ENCODE measurements around the gene RALGPS2.
"Not testable (repeated sequence)": the region's sequence is repeated elsewhere in the genome, so short reads cannot be mapped to it uniquely, and the experiment has no call there.

RALGPS2 gene

GRCh38 chr1:178946855-178947676 lies 222.0 kb downstream of the RALGPS2 start:
- no peak for DNase-seq

DNA sequence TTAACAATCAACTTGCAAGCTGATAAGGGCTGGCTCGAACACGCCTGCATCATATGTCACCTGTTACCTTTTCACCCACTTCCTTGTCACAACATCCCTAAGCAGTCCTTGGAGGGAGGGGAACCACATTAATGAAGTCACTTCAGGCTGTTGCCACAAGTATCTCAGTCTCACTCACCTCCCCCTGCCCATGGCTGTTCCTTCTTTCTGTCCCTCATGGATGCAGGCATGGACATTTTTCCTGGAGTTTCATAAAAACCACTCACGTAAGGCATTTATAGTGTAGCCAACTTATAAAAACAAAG lies 222.6 kb downstream of the RALGPS2 start:
- DNase-seq: no peak

GRCh38 chr1:178948676-178949075 lies 223.6 kb downstream of the RALGPS2 start:
- DNase-seq: no peak

- DNase-seq: not testable (repeated sequence)
These were observed 224.8 kb downstream of the RALGPS2 start for GRCh38 chr1:178949866-178950265.

DNA sequence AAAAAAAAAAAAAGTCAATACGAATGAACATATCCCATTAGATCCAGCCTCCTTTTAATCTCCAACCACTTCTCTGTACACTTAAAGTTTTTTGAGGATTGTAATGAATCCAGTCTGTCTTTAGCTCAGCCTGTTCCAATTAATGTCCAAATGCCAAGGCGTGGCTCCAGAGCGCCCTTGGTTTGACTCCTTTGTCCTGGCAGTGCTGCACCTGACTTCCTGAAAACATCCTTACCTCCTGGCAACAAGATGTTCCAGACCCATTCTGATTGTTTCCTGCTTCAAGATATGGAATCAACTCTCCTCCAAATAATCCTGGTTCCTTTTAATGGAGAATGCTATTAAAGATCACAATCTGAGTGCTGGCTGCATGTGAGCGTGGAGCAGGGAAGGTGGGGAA lies 226.6 kb downstream of the RALGPS2 start:
- no peak for DNase-seq

DNA sequence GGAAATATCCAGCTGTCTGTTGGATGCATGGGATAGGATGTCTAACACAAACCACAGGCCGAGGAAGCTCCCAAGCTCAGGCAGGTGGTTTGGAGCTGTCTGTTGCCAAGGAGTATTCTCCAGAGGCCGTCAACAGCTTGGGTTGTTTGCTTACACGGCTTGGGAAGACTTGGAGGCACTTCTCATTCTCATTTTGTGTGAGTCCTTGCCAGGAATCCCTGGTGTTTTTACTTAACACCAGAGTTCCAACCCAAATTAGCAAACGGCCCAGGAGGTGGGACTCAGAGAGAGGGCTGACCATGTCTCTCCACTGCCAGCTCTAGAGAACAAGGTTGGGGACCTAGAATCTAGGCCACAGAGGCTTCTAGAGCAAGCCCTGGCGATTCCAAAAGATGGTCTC lies 228.0 kb downstream of the RALGPS2 start:
- DNase-seq: no peak

- no peak for DNase-seq
These were observed 228.7 kb downstream of the RALGPS2 start for GRCh38 chr1:178953538-178954324.

DNA sequence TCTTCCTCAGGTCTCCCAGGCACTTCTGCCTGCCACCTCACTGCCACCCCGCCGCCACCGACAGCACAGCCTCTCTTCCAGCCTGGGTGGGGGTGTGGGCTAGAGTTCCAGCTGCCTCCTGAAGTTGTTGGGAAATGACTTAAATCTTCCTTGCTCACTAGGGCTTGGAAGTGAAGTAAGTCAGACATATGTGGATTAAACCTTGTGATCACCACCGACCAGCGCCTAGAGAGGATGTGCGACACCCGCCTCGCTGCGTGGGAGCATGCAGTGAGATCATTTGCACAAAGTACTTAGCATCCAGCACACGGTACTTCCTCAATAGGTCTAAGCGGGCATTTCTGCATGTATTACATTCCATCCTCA lies 229.3 kb downstream of the RALGPS2 start:
- no peak for DNase-seq

DNA sequence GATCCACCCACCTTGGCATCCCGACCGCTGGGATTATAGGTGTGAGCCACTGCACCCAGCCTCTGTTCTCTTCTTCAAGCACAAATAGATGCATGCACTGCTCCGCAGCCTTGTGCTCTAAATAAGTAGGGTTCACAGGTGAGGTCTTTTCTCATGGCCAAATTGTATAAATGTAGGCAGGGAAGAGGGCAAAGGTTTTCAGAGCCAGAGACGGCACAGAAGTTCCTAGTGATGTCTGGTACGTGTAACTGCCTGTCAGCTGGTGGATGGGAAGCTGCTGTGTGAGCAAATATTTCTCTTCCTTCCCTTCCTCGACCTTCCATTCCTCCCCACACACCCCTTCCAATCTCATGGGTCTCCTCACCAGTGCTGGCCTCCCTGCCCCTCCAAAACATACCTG lies 229.9 kb downstream of the RALGPS2 start:
- DNase-seq: no peak

GRCh38 chr1:178955391-178955954 lies 230.4 kb downstream of the RALGPS2 start:
- DNase-seq: no peak

DNA sequence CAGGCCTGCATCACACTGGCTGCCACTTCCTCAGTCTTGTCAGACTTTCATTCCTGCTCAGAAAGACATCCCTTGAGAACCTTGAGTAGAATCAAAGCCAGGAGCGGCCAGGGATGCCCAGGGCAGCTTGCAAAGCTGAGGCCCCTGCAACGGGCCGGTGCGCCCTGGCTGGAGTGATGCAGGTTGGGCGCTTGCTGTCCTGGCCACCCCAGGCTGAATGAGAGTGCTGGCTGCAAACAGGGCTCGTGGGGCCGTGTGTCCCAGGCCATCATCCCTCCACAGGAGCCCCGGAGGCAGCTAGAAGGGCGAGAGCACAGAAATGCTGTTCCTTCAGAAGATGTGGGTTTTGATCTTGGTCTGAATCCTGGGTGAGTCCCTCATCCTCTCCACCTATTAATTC lies 233.4 kb downstream of the RALGPS2 start:
- no peak for DNase-seq

GRCh38 chr1:178959543-178960460 lies 234.8 kb downstream of the RALGPS2 start:
- no peak for DNase-seq

DNA sequence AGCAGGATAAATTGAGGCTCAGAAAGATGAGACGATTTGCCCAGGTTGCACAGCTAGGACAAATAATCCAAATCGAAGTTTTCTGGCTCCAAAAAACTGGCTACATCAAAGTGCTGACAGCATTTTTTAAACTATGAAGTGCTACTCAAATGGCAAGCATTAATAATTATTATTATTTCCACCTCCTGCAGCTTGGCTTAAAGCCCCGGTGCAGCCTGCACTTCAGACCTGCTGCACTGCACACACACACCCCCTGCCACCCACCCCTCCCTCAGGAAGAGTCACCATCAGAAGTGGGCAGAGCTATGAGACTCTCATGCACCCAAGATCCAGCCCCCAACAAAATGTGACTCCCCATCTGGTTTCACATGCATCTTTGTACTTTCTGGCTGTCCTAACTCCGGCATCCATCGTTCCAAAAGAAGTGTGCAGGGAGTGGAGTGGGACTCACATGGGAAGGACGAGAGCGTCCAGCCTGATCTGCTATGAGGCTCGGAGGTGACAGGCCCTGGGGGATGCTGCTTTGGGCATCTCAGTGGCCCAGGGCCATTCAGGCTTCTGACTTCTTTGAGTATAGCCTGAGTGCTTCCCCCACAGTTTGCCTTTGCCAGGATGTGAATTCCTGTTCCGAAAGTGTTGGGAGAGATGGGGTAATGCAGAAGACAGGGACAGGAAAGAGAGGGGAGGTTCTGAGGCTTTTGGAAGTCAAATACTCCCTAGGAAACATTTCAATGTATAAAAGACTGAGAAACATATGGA lies 235.6 kb downstream of the RALGPS2 start:
- DNase-seq: no peak

- no peak for DNase-seq
These were observed 236.3 kb downstream of the RALGPS2 start for GRCh38 chr1:178961331-178961730.

DNA sequence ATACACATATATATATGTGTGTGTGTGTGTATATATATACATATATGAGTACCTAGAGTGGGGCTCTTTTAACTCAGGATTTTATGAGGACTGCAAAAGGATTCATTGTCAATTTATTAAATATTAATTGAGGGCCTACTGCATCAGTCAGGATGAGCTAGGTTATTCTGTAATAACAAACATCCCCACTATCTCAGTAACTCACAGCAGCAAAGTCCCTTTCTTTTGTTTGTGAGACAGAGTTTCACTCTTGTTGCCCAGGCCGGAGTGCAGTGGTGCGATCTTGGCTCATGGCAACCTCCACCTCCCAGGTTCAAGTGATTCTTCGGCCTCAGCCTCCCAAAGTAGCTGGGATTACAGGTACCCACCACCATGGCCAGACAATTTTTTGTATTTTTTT lies 236.8 kb downstream of the RALGPS2 start:
- no peak for DNase-seq

GRCh38 chr1:178962853-178963711 lies 238.0 kb downstream of the RALGPS2 start:
- no peak for DNase-seq

DNA sequence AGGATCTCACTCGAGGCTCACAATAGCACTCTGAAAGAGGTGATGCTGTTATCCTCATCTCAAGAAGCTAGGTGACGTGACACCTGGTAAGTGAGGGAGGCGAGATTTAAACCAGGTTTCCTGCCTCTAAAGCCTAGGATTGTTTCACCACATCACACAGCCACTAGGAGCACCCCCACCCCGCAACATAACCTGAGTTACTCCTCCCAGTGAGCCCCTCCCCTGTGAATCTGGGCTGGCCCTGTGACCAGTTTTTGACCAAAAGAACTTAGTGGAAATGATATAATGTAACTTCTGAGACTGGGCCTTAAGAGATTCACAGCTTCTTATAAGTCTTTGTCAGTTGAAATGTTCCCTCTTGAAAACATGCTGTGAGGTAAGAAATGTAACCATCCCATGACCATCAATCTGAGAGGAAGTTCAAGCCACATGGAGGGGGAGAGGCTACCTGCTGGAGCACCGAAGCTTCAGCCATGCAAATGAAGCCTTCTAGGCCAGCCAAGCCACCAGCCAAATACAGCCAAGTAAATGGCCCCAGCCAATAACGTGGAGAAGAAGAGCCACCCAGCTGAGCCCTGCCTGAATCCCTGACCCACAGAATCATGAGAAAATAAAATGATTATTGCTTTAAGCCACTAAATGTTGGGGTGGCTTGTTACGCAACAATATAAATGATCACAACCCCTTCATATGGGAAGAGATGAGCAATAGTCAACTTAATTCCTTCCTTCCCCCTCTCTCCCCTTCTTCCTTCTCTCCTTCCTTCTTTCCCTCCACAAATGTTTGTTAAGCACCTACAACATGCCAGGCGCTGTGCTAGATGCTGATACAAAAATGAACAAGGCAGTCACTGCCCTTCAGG lies 239.7 kb downstream of the RALGPS2 start:
- no peak for DNase-seq

DNA sequence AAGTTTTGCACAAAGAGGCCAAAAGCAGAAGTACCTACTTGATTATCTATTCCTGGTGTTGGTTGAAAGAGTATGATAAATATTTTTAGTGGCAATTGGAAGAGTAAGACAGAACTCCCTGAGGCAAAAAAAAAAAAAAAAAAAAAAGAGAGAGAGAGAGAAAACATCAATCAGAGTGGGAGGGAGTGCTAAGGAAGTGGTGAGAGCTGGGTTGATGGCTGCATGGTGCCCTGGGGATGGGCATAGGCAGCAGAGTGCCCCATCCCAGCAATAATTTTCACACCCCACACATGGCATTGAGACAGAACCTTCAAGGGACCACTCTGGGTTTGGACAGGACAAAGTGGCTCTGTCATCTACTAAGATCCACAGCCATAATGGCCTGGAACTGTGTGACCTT lies 241.3 kb downstream of the RALGPS2 start:
- no peak for DNase-seq

DNA sequence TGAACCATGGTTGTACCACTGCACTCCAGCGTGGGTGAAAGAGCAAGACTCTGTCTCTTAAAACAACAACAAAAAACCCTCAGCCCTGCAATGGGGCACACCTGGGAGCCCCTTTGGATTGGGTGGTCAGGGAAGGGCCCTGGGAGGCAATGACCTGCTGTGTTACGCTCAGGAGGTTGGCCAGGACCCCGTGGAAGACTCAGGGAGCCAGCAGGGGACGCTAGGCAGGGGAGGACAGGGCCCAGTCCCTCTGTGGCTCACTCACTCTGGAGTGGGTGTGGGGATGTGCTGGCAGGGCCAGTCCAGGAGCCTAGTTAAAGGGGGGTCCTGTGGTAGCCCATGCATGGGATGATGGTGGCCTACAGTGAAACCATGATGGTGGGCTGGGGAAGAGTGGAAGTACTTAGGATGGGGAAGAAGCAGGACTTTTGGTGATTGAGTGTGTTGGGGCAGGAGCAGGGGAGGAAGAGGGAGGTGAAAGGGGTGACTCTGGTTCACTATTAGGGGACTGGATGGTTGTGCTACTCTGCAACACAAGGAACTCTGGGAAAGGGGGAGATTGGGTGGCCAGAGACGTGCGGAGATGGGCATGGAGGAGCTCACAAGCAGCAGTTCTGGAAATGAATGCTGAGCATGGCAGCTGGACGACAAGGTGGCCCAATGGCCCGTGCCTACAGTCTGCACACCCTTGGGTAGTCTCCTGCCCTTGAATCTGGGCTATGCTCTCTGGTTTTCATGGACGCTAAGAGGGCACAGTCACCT lies 244.4 kb downstream of the RALGPS2 start:
- DNase-seq: no peak

GRCh38 chr1:178970184-178970583 lies 245.1 kb downstream of the RALGPS2 start:
- DNase-seq: no peak

All from KG1 (cell line).